CD4-positive, CD25-positive, alpha-beta regulatory T cell (primary cell): ENCODE results near the gene HIVEP3. TPM values are rescaled to one million over a fixed set of nuclear protein-coding genes. Genes with fewer than 3 reads are reported as not detected.

Experiments used
- ATAC-seq, 2 donors: fragments of 150-1000 bp; cut with Tn5 transposase; one replicate each; pipeline ENCODE4 v1.10.0; 2021; ENCODE audit warnings: low read depth in 2 of 2, moderate number of reproducible peaks in 2 of 2, moderate library complexity in 1 of 2
- DNase-seq, 3 donors: peaks; one replicate each; pipeline versions ENCODE4 v3.0.0 to v3.0.0-alpha.2; 2012 to 2022; ENCODE audit warnings: mixed read lengths in 1 of 3
- H3K27ac ChIP-seq: one replicate; pipeline ENCODE4 v1.7.0; 2013; ENCODE audit warnings: mild to moderate bottlenecking, low read length; ENCODE audit not compliant: insufficient read depth, poor library complexity, severe bottlenecking
- H3K27me3 ChIP-seq: one replicate; pipeline ENCODE4 v1.7.0; 2013; ENCODE audit warnings: low read length; ENCODE audit not compliant: control insufficient read depth, insufficient read depth
- H3K36me3 ChIP-seq: one replicate; pipeline ENCODE4 v1.7.0; 2013; ENCODE audit warnings: mild to moderate bottlenecking, low read length, moderate library complexity; ENCODE audit not compliant: control insufficient read depth, insufficient read depth
- H3K4me1 ChIP-seq: 2 replicates; pipeline ENCODE4 v1.7.0; 2013; ENCODE audit warnings: mild to moderate bottlenecking, low read length; ENCODE audit not compliant: insufficient read depth, control insufficient read depth, poor library complexity, severe bottlenecking
- H3K4me3 ChIP-seq: one replicate; pipeline ENCODE4 v1.7.0; 2013; ENCODE audit warnings: low read depth, mild to moderate bottlenecking, low read length, moderate library complexity
- H3K9me3 ChIP-seq, 2 experiments: 1 replicate in 1 of 2; 2 replicates in 1 of 2; pipeline ENCODE4 v1.7.0; 2013; ENCODE audit warnings: low read length in 2 of 2, mild to moderate bottlenecking in 1 of 2, moderate library complexity in 1 of 2; ENCODE audit not compliant: control insufficient read depth in 2 of 2
- H3K27ac Mint-ChIP-seq, 3 donors: one replicate each; pipeline ENCODE4 v1.8.0; 2020 to 2022; ENCODE audit warnings: mild to moderate bottlenecking in 3 of 3, mixed read lengths in 3 of 3, moderate library complexity in 2 of 3
- H3K27me3 Mint-ChIP-seq: one replicate; pipeline ENCODE4 v1.8.0; 2022; ENCODE audit warnings: mild to moderate bottlenecking, mixed read lengths
- H3K36me3 Mint-ChIP-seq: one replicate; pipeline ENCODE4 v1.8.0; 2020; ENCODE audit warnings: mixed read lengths
- H3K4me1 Mint-ChIP-seq, 4 donors: one replicate each; pipeline ENCODE4 v1.8.0; 2020 to 2022; ENCODE audit warnings: mixed read lengths in 4 of 4, mild to moderate bottlenecking in 1 of 4
- H3K4me3 Mint-ChIP-seq, 4 donors: one replicate each; pipeline ENCODE4 v1.8.0; 2020 to 2022; ENCODE audit warnings: mild to moderate bottlenecking in 4 of 4, mixed read lengths in 4 of 4, moderate library complexity in 3 of 4
- H3K9me3 Mint-ChIP-seq, 7 donors: one replicate each; pipeline ENCODE4 v1.8.0; 2020 to 2022; ENCODE audit warnings: mixed read lengths in 7 of 7, mild to moderate bottlenecking in 3 of 7, moderate library complexity in 2 of 7
- polyA plus RNA-seq, 4 donors: library from polyadenylated mRNA; unstranded; fragments of 300-500 nt; fragmentation: Illumina TruSeq; gene quantifications; one replicate each; pipeline ENCODE4 v1.2.3, GENCODE V29; 2021
- total RNA-seq: library from RNA; stranded (reverse); gene quantifications from one replicate; pipeline ENCODE4 v1.2.3, GENCODE V29; 2022

The HIVEP3 gene
- total and polyA plus RNA-seq, 5 donors from 2014 or later: 3.9 to 17.2 (median 7.5) TPM

- Mint-ChIP-seq H3K9me3 (no peaks in the 10 kb centered on the region), H3K4me3 (peak overlapping the region in 1 of 4 donors; percentile 52), H3K36me3 (peaks cover 17% of the 10 kb centered on the region), H3K27ac (peak overlapping the region; percentile 51 to 76 (median 52)), H3K27me3 (no peaks in the 10 kb centered on the region), H3K4me1 (peaks cover 13 to 35% (median 26%) of the 10 kb centered on the region in 4 donors)
- no peak overlapping the region for H3K27ac ChIP-seq
- DNase-seq: no peak
- no peak overlapping the region for H3K4me3 ChIP-seq
- no peaks in the 10 kb centered on the region for H3K9me3 ChIP-seq
- H3K27me3 ChIP-seq: no peaks in the 10 kb centered on the region
- no peak for ATAC-seq
- H3K4me1 ChIP-seq: peaks cover 13% of the 10 kb centered on the region
- H3K36me3 ChIP-seq: peaks cover 3% of the 10 kb centered on the region
Observed at GRCh38 chr1:41622859-41623732, 295.6 kb downstream of the HIVEP3 start.

GRCh38 chr1:41622402-41622801 lies 296.3 kb downstream of the HIVEP3 start:
- peaks cover 17% of the 10 kb centered on the region for H3K36me3 Mint-ChIP-seq
- DNase-seq (no peak), ATAC-seq (no peak)
- Histone ChIP-seq H3K36me3 (no peaks in the 10 kb centered on the region), H3K9me3 (no peaks in the 10 kb centered on the region), H3K27me3 (no peaks in the 10 kb centered on the region), H3K4me3 (no peak overlapping the region), H3K4me1 (peaks cover 13% of the 10 kb centered on the region), H3K27ac (no peak overlapping the region)
- H3K27ac Mint-ChIP-seq: peak overlapping the region in 1 of 3 donors; percentile 76
- no peaks in the 10 kb centered on the region for H3K9me3 Mint-ChIP-seq
- no peaks in the 10 kb centered on the region for H3K27me3 Mint-ChIP-seq
- H3K4me1 Mint-ChIP-seq: peaks cover 13 to 35% (median 24%) of the 10 kb centered on the region in 4 donors
- no peak overlapping the region for H3K4me3 Mint-ChIP-seq

GRCh38 chr1:41621791-41622190 lies 296.9 kb downstream of the HIVEP3 start:
- no peak overlapping the region for H3K4me3 ChIP-seq
- ATAC-seq (no peak), DNase-seq (no peak)
- H3K9me3 ChIP-seq: no peaks in the 10 kb centered on the region
- H3K36me3 ChIP-seq: no peaks in the 10 kb centered on the region
- Mint-ChIP-seq H3K4me1 (peaks cover 13 to 35% (median 24%) of the 10 kb centered on the region in 4 donors), H3K27ac (peak overlapping the region in 2 of 3 donors; percentile 45 to 62), H3K9me3 (no peaks in the 10 kb centered on the region), H3K36me3 (peaks cover 19% of the 10 kb centered on the region), H3K27me3 (no peaks in the 10 kb centered on the region), H3K4me3 (no peak overlapping the region)
- no peaks in the 10 kb centered on the region for H3K27me3 ChIP-seq
- peaks cover 11% of the 10 kb centered on the region for H3K4me1 ChIP-seq
- H3K27ac ChIP-seq: no peak overlapping the region

- DNase-seq (no peak), ATAC-seq (no peak)
- Mint-ChIP-seq H3K4me1 (peaks cover 13 to 35% (median 22%) of the 10 kb centered on the region in 4 donors), H3K27ac (no peak overlapping the region), H3K27me3 (no peaks in the 10 kb centered on the region), H3K36me3 (peaks cover 19% of the 10 kb centered on the region), H3K4me3 (no peak overlapping the region), H3K9me3 (no peaks in the 10 kb centered on the region)
- no peak overlapping the region for H3K27ac ChIP-seq
- H3K36me3 ChIP-seq: no peaks in the 10 kb centered on the region
- H3K9me3 ChIP-seq: no peaks in the 10 kb centered on the region
- H3K4me1 ChIP-seq: peaks cover 11% of the 10 kb centered on the region
- H3K27me3 ChIP-seq: no peaks in the 10 kb centered on the region
- H3K4me3 ChIP-seq: no peak overlapping the region
Observed at GRCh38 chr1:41621256-41621655, 297.5 kb downstream of the HIVEP3 start.

GRCh38 chr1:41620365-41621169 lies 298.2 kb downstream of the HIVEP3 start:
- Mint-ChIP-seq H3K9me3 (no peaks in the 10 kb centered on the region), H3K27me3 (no peaks in the 10 kb centered on the region), H3K4me3 (no peak overlapping the region), H3K4me1 (peaks cover 13 to 33% (median 22%) of the 10 kb centered on the region in 4 donors), H3K36me3 (peaks cover 16% of the 10 kb centered on the region), H3K27ac (peak overlapping the region in 2 of 3 donors; percentile 4 to 60)
- DNase-seq: no peak
- Histone ChIP-seq H3K4me1 (peaks cover 11% of the 10 kb centered on the region), H3K9me3 (no peaks in the 10 kb centered on the region), H3K27me3 (no peaks in the 10 kb centered on the region), H3K4me3 (no peak overlapping the region), H3K27ac (no peak overlapping the region), H3K36me3 (no peaks in the 10 kb centered on the region)
- ATAC-seq: no peak

GRCh38 chr1:41619511-41620364 lies 299.0 kb downstream of the HIVEP3 start:
- Mint-ChIP-seq H3K27ac (peak overlapping the region in 2 of 3 donors; percentile 44 to 80), H3K36me3 (peaks cover 16% of the 10 kb centered on the region), H3K4me1 (peaks cover 13 to 35% (median 22%) of the 10 kb centered on the region in 4 donors), H3K27me3 (no peaks in the 10 kb centered on the region), H3K9me3 (no peaks in the 10 kb centered on the region), H3K4me3 (no peak overlapping the region)
- Histone ChIP-seq H3K4me3 (no peak overlapping the region), H3K27ac (no peak overlapping the region), H3K27me3 (no peaks in the 10 kb centered on the region), H3K4me1 (peaks cover 11% of the 10 kb centered on the region), H3K36me3 (no peaks in the 10 kb centered on the region), H3K9me3 (no peaks in the 10 kb centered on the region)
- DNase-seq (no peak), ATAC-seq (no peak)

GRCh38 chr1:41618871-41619270 lies 299.9 kb downstream of the HIVEP3 start:
- Histone ChIP-seq H3K36me3 (no peaks in the 10 kb centered on the region), H3K4me3 (no peak overlapping the region), H3K9me3 (no peaks in the 10 kb centered on the region), H3K27ac (no peak overlapping the region), H3K4me1 (peaks cover 11% of the 10 kb centered on the region), H3K27me3 (no peaks in the 10 kb centered on the region)
- Mint-ChIP-seq H3K27me3 (no peaks in the 10 kb centered on the region), H3K4me3 (no peak overlapping the region), H3K4me1 (peaks cover 9 to 29% (median 18%) of the 10 kb centered on the region in 4 donors), H3K9me3 (peaks cover 0 to 2% (median 0%) of the 10 kb centered on the region in 7 donors), H3K36me3 (peaks cover 11% of the 10 kb centered on the region), H3K27ac (peak overlapping the region in 1 of 3 donors; percentile 80)
- no peak for DNase-seq
- ATAC-seq: no peak
